Spleen (tissue), 11 donors: ENCODE measurements around the gene LRCH1. TPM values are rescaled to one million over a fixed set of nuclear protein-coding genes. Genes with fewer than 3 reads are reported as not detected.

ENCODE experiments used
- DNase-seq: peaks from one replicate; pipeline ENCODE4 v3.0.0-alpha.2; 2020
- H3K27ac ChIP-seq, 8 donors: fragments of 200-600 bp; sonication (generic) in 7 of 8; 1 replicate in 4 of 8; 2 replicates in 4 of 8; pipeline versions ENCODE4 v1.5.0 to v1.8.0; 2016 to 2021; ENCODE audit warnings: inconsistent platforms in 4 of 8, mild to moderate bottlenecking in 4 of 8, moderate library complexity in 1 of 8
- H3K27me3 ChIP-seq, 7 donors: fragments of 200-600 bp; sonication (generic) in 6 of 7; replicated peaks in 1 of 7; 1 replicate in 4 of 7; 2 replicates in 3 of 7; pipeline versions ENCODE4 v1.5.0 to v1.8.0; 2016 to 2021; ENCODE audit warnings: inconsistent platforms in 3 of 7, mild to moderate bottlenecking in 1 of 7
- H3K36me3 ChIP-seq, 6 donors: fragments of 200-600 bp; sonication (generic) in 5 of 6; 1 replicate in 4 of 6; 2 replicates in 2 of 6; pipeline versions ENCODE4 v1.5.0 to v1.8.0; 2016 to 2021; ENCODE audit warnings: inconsistent platforms in 2 of 6
- H3K4me1 ChIP-seq, 6 donors: fragments of 200-600 bp; sonication (generic) in 5 of 6; 1 replicate in 3 of 6; 2 replicates in 3 of 6; pipeline versions ENCODE4 v1.5.0 to v1.8.0; 2016 to 2021; ENCODE audit warnings: inconsistent platforms in 3 of 6
- H3K4me3 ChIP-seq, 8 donors: fragments of 200-600 bp; sonication (generic) in 7 of 8; 1 replicate in 4 of 8; 2 replicates in 4 of 8; pipeline versions ENCODE4 v1.5.0 to v1.8.0; 2016 to 2021; ENCODE audit warnings: inconsistent platforms in 4 of 8, mild to moderate bottlenecking in 4 of 8, moderate library complexity in 2 of 8
- H3K9me3 ChIP-seq, 8 donors: fragments of 200-600 bp; sonication (generic) in 7 of 8; 1 replicate in 4 of 8; 2 replicates in 4 of 8; pipeline versions ENCODE4 v1.5.0 to v1.8.0; 2016 to 2021; ENCODE audit warnings: inconsistent platforms in 4 of 8
- CTCF ChIP-seq, 11 experiments: fragments of 200-600 bp in 7 of 11; fragments of 450-650 bp in 4 of 11; sonication (generic) in 4 of 11; IDR thresholded peaks in 8 of 11; conservative IDR thresholded peaks in 3 of 11; 1 replicate in 7 of 11; 2 replicates in 4 of 11; pipeline versions ENCODE4 v1.4.0 to v1.8.0; 2016 to 2021; ENCODE audit warnings: antibody characterized with exemption in 11 of 11, inconsistent platforms in 4 of 11, mild to moderate bottlenecking in 1 of 11
- POLR2A ChIP-seq, 3 donors: fragments of 450-650 bp; IDR thresholded peaks; one replicate each; pipeline ENCODE4 v1.5.1; 2017; ENCODE audit warnings: antibody characterized with exemption in 3 of 3, mild to moderate bottlenecking in 1 of 3
- POLR2AphosphoS5 ChIP-seq, 3 donors: sonication (generic); formaldehyde crosslinking; IDR thresholded peaks; one replicate each; pipeline ENCODE4 v1.5.1; 2017; ENCODE audit warnings: antibody characterized with exemption in 3 of 3
- WGBS, 5 donors: extraction: QIAGEN DNeasy Blood & Tissue Kit in 3 of 5; methylation state at CpG; one replicate each; pipeline versions ENCODE4 v1.1.5 to v1.1.7; 2013 to 2018; 5-methylcytosine and 5-hydroxymethylcytosine counted together
- intact Hi-C: fragments of 100-400 bp; cut with DNase I; formaldehyde crosslinking; loops from one replicate; pipeline ENCODE4 v1.15.0; 2023; ENCODE audit warnings: low total_unique reads
- polyA plus RNA-seq, 3 donors: library from polyadenylated mRNA; stranded (reverse); fragments of 200-250 nt; gene quantifications; one replicate each; pipeline ENCODE4 v1.2.1, GENCODE V29; 2013
- total RNA-seq, 7 donors: library from RNA; depleted of rRNA in 3 of 7; stranded (reverse); fragments of >200 nt in 3 of 7; fragmentation: NEBNext Ultra II Directional in 4 of 7; extraction: Animal tissue kit (Norgen Biotek cat#: 25700) in 4 of 7; gene quantifications; one replicate each; pipeline versions ENCODE4 v1.1.0 to v1.2.1, GENCODE V29; 2016 to 2021
- donor health status: healthy with polysubstance abuse.
- donor health status: DM: no; HTN: no; CAD: no; lungs with moderate emphysema.
- donor health status: DM: no; HTN: no; CAD: no.
- donor health status: Bipolar disorder and iron deficiency.
- donor health status: healthy.
- donor health status: DM: no; HTN: no; CAD: no.
- donor health status: DM: yes; HTN: yes; CAD: no.

LRCH1 gene
- total and polyA plus RNA-seq, 10 donors, result 7.4 to 41.6 (median 34.6) TPM

GRCh38 chr13:46743191-46743590 is 190.2 kb downstream of the LRCH1 start:
- H3K36me3 ChIP-seq, result peaks cover 0 to 97% (median 40%) of the 10 kb centered on the region in 6 donors
- DNase-seq, result no peak
- intact Hi-C loops, result no loop called here

GRCh38 chr13:46745062-46745461 is 192.1 kb downstream of the LRCH1 start:
- intact Hi-C loops, result no loop called here
- no peak for TF ChIP-seq CTCF (IDR thresholded peaks at IDR 0.05 in 8 of 11, conservative IDR thresholded peaks at IDR 0.05 in 3 of 11)
- no peak for TF ChIP-seq POLR2AphosphoS5 (IDR thresholded peaks at IDR 0.05)
- no peak for TF ChIP-seq POLR2A (IDR thresholded peaks at IDR 0.05)
- Histone ChIP-seq H3K27me3 (no peaks in the 10 kb centered on the region), H3K36me3 (peaks cover 0 to 99% (median 48%) of the 10 kb centered on the region in 6 donors), H3K9me3 (no peaks in the 10 kb centered on the region), H3K4me3 (no peak overlapping the region), H3K4me1 (no peaks in the 10 kb centered on the region), H3K27ac (no peak overlapping the region)
- 95 to 99% (median 97%) methylated on average over 4 of the region's 4 CpGs for WGBS, 5 donors
- no peak for DNase-seq

More at GRCh38 chr13:46743191-46743590, 190.2 kb downstream of the LRCH1 start:
- Histone ChIP-seq H3K4me3 (no peak overlapping the region), H3K27me3 (no peaks in the 10 kb centered on the region), H3K9me3 (no peaks in the 10 kb centered on the region), H3K4me1 (no peaks in the 10 kb centered on the region), H3K27ac (no peak overlapping the region)
- WGBS, 5 donors, result 86 to 97% (median 91%) methylated on average over 2 of the region's 2 CpGs
- TF ChIP-seq POLR2A (IDR thresholded peaks at IDR 0.05) (no peak), CTCF (IDR thresholded peaks at IDR 0.05 in 8 of 11, conservative IDR thresholded peaks at IDR 0.05 in 3 of 11) (no peak), POLR2AphosphoS5 (IDR thresholded peaks at IDR 0.05) (no peak)

- TF ChIP-seq POLR2AphosphoS5 (IDR thresholded peaks at IDR 0.05) (no peak), POLR2A (IDR thresholded peaks at IDR 0.05) (no peak), CTCF (IDR thresholded peaks at IDR 0.05 in 8 of 11, conservative IDR thresholded peaks at IDR 0.05 in 3 of 11) (no peak)
- WGBS, 5 donors, result 38 to 57% (median 47%) methylated on average over 4 of the region's 4 CpGs
- Histone ChIP-seq H3K36me3 (peaks cover 0 to 100% (median 49%) of the 10 kb centered on the region in 6 donors), H3K4me1 (no peaks in the 10 kb centered on the region), H3K27me3 (no peaks in the 10 kb centered on the region), H3K9me3 (no peaks in the 10 kb centered on the region), H3K4me3 (no peak overlapping the region), H3K27ac (no peak overlapping the region)
- DNase-seq, result no peak
- intact Hi-C loops, result no loop called here
Measured at GRCh38 chr13:46745706-46746105, 192.7 kb downstream of the LRCH1 start.

- H3K27ac ChIP-seq, result no peak overlapping the region
- no peaks in the 10 kb centered on the region for H3K27me3 ChIP-seq
- peaks cover 9 to 15% (median 13%) of the 10 kb centered on the region in 6 donors for H3K4me1 ChIP-seq
- intact Hi-C loops, result no loop called here
- TF ChIP-seq CTCF (IDR thresholded peaks at IDR 0.05 in 8 of 11, conservative IDR thresholded peaks at IDR 0.05 in 3 of 11) (no peak), POLR2AphosphoS5 (IDR thresholded peaks at IDR 0.05) (peak in 1 of 3 donors; percentile 6), POLR2A (IDR thresholded peaks at IDR 0.05) (no peak)
- no peak overlapping the region for H3K4me3 ChIP-seq
- H3K9me3 ChIP-seq, result no peaks in the 10 kb centered on the region
- no peak for DNase-seq
- H3K36me3 ChIP-seq, result peaks cover 0 to 96% (median 41%) of the 10 kb centered on the region in 6 donors
- 92 to 98% (median 97%) methylated on average over 8 of the region's 8 CpGs for WGBS, 5 donors
Measured at GRCh38 chr13:46747031-46747820, 194.3 kb downstream of the LRCH1 start.
